SJSA1 (cell line): ENCODE measurements around the gene CENPU. TPM values are rescaled to one million over a fixed set of nuclear protein-coding genes. Genes with fewer than 3 reads are reported as not detected.
A peak's percentile ranks its signal among the peaks of the same experiment; 100 is the strongest.

Experiments
- DNase-seq, 2 experiments: peaks; one replicate each; pipeline ENCODE4 v3.0.0-alpha.2; 2015 to 2020; ENCODE audit warnings: low spot score in 2 of 2, low read depth in 1 of 2
- H3K27ac ChIP-seq: fragments of 250-450 bp; sonication (Bioruptor Pico); 2 replicates; pipeline ENCODE4 v1.5.1; 2020; ENCODE audit warnings: mild to moderate bottlenecking, moderate library complexity
- H3K27me3 ChIP-seq: fragments of 250-450 bp; sonication (Bioruptor Pico); replicated peaks from 2 replicates; pipeline ENCODE4 v1.5.1; 2020; ENCODE audit warnings: mild to moderate bottlenecking, moderate library complexity
- H3K36me3 ChIP-seq: fragments of 250-450 bp; sonication (Bioruptor Pico); 2 replicates; pipeline ENCODE4 v1.5.1; 2020; ENCODE audit warnings: mild to moderate bottlenecking
- H3K4me1 ChIP-seq: fragments of 250-450 bp; sonication (Bioruptor Pico); replicated peaks from 2 replicates; pipeline ENCODE4 v1.6.1; 2021; ENCODE audit warnings: mild to moderate bottlenecking
- H3K4me3 ChIP-seq: fragments of 250-450 bp; sonication (Bioruptor Pico); 2 replicates; pipeline ENCODE4 v1.5.1; 2020; ENCODE audit warnings: mild to moderate bottlenecking
- H3K9me3 ChIP-seq: fragments of 250-450 bp; sonication (Bioruptor Pico); replicated peaks from 2 replicates; pipeline ENCODE4 v1.5.1; 2020; ENCODE audit warnings: mild to moderate bottlenecking
- total RNA-seq: library from RNA; depleted of rRNA; stranded (reverse); fragments of >200 nt; shearing (Covaris generic); gene quantifications from 2 replicates; pipeline ENCODE4 v1.2.3, GENCODE V29; 2014; rRNA removed

The CENPU gene
- total RNA-seq, 1 experiment from 2014 or later = 111 TPM

DNA sequence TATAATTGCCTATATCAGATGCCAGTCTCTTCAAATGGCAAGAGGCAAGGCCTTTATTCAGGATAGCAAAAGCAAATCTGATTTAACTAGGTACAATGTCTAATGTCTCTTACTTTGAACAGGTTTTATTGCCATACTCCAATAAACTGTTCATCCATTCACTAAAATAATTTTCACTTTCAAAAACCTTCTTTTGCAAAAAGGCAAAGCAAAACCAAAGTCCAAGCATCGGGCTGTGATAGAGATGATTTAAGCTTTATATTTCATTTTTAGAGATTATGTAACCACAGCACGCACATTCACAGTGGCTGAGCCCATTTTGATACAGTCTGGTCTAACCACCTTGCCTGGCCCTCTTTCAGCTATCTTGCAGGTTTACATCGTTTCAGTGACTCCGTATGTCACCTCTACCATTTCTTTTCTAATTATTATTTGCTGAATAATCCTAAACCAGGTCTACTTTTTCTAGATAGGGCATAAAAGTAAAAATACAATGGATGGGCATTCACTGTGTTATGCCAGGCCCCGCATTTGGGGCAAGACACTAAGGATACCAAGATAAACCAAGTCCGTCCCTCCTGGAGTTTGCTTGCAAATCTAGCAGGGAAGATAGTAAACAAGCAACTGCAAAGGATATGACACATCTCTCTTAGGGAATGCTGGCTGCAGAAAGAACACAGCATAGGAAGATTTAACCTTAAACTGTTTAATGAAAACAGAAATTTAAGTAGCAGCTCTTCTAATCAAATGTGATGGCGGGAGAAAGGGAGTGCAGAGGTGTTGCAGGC lies 86.4 kb downstream of the CENPU start:
- H3K4me1 ChIP-seq = peaks cover 27% of the 10 kb centered on the region
- no peak overlapping the region for H3K27ac ChIP-seq
- peak in 1 of 2 experiments; percentile 24 for DNase-seq

GRCh38 chr4:184645904-184646610 lies 87.8 kb downstream of the CENPU start:
- Histone ChIP-seq H3K27me3 (no peaks in the 10 kb centered on the region), H3K27ac (no peak overlapping the region), H3K4me3 (no peak overlapping the region), H3K9me3 (0 out of 2 replicates have a peak, but pooled peaks cover 4% of the 10 kb centered on the region), H3K4me1 (peaks cover 27% of the 10 kb centered on the region), H3K36me3 (peaks cover 49% of the 10 kb centered on the region)
- DNase-seq = no peak

More for the DNA sequence above, 86.4 kb downstream of the CENPU start:
- H3K27me3 ChIP-seq = no peaks in the 10 kb centered on the region
- H3K36me3 ChIP-seq = peaks cover 41% of the 10 kb centered on the region
- H3K9me3 ChIP-seq = 0 out of 2 replicates have a peak, but pooled peaks cover 4% of the 10 kb centered on the region
- peak overlapping the region; percentile 83 for H3K4me3 ChIP-seq

GRCh38 chr4:184644553-184645307 lies 89.2 kb downstream of the CENPU start:
- Histone ChIP-seq H3K36me3 (peaks cover 50% of the 10 kb centered on the region), H3K4me3 (no peak overlapping the region), H3K27ac (no peak overlapping the region), H3K27me3 (no peaks in the 10 kb centered on the region), H3K9me3 (0 out of 2 replicates have a peak, but pooled peaks cover 4% of the 10 kb centered on the region), H3K4me1 (peaks cover 16% of the 10 kb centered on the region)
- no peak for DNase-seq

Other genes starting within 250 kb of the CENPU start
- 46.5 and 58.6 TPM in 2 replicates for gene CASP3, start 84.6 kb downstream of the CENPU start, total RNA-seq
- 23.3 and 27.4 TPM in 2 replicates for gene PRIMPOL, start 84.4 kb downstream of the CENPU start, total RNA-seq
- gene ACSL1, start 91.9 kb upstream of the CENPU start, total RNA-seq = 16.4 and 33.7 TPM in 2 replicates